ENCODE measurements around the gene ZFP1.
"Not testable (repeated sequence)": the region's sequence is repeated elsewhere in the genome, so short reads cannot be mapped to it uniquely, and the experiment has no call there.

ZFP1 gene

GRCh38 chr16:75113541-75114121 is 34.7 kb upstream of the ZFP1 start:
- no peak for FAIRE-seq

- no peak for FAIRE-seq
These were observed 34.0 kb upstream of the ZFP1 start for GRCh38 chr16:75114179-75114945.

- FAIRE-seq: no peak
These were observed 33.1 kb upstream of the ZFP1 start for GRCh38 chr16:75114946-75115825.

DNA sequence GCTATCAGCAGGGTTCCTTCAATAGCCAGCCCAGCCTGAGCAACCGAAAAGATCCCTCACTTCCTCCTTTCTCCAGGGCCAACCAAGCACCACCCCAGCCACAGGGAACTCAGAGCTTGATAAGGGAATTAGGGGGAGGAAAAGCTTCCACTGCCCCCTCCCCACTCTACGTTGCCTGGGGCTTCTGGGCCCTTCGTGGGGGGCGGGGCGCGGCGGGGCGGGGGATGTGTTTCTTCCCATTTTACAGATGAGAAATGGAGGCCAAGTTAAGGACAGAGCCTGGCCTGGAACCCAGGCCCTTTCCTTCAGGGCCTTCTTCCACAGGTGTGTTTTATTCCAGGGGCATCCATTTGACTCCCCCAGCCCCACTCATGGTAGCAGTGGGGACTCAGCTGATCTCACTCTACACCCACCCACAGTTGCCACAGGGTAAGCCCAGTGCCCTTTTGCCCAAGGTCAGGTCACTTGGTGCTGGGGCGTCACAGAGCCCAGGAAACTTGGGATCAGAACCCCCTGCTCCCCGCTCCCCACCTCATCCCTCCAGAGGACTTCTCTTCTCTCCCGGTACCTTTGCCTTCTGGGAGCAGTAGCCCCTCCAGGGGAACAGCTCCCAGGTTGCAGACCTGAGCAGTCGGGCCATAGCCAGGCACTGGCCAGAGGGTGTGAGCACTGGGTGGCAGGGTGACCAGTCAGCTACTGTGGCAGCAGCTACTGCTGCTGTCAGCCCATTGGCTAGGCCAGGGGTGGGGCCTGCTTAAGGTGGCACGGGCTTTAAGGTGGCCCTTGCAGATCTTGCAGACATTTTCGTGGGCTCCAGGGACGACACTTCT is 32.0 kb upstream of the ZFP1 start, which contains the start of gene LDHD:
Gene LDHD (minus strand): TSS at position 700 of the 830 bp plus-strand sequence. CDS start 60 bp downstream, at position 640.
- no peak for FAIRE-seq

DNA sequence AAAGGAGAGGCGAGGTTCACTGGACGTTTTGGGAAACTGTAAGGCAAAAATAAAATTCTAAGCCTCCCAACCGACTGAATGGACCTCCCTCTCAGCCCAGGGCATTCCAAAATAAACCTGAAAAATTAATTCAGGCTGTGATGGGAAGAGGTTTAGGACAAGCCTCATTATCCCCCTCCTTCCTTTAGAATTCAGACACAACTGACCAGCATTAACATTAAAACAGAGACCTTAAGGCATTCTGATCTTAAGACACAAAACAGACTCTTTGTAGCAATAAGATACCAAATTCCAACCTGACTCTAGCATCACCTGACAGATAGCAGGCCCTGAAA is 31.4 kb upstream of the ZFP1 start:
- no peak for FAIRE-seq

DNA sequence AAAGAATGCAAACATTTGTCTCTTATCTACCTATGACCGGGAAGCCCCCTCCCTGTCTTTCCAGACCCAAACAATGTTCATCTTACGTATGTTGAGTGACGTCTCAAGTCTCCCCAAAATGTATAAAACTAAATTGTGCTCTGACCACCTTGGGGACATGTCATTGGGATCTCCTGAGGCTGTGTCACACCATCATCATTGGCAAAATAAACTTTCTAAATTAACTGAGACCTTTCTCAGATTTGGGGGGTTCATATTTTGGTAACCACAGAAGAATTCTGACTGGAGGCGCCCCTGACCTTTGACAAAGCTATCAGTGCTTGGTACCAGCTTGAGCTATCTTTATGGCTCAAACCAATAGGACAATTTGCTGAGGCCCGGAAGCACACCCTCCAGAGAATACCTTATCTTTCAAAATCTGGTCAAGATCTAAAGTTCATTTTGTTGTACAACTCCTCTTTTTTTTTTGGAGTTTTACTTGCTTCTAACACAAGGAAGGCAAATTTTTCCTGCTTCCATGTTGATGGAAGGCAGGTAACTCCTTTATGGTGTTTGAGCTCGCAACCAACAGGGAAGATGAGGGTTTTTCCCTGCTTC is 29.3 kb upstream of the ZFP1 start:
- no peak for FAIRE-seq

GRCh38 chr16:75120253-75120652 is 28.1 kb upstream of the ZFP1 start:
- no peak for FAIRE-seq

DNA sequence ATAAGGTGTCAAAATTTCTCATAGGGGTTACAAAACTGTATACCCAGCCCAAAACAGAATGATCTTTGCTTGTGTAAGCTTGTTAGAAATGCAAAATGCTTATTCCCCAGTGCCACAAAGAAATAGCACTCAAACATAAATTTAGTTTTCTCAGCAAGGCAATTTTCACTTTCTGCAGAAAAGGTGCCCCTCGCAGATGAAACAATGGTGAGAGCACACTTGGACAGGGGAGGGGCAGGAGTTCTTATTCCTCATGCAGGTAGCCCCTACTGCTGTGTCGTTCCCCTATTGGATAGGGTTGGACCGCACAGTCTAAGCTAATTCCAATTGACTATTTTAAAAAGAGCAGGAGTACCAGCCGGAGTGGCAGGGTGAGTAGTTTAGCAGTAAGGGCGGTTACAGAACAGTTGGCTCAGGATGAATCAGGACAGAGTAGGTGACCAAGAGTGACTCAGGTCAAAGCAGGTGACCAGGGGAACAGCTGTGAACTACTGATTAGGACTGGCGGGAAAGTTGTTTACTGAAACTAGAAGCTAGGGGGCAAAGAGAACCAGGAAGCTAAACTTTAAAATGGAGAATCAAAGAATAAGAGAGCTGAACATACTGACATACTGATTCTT is 26.3 kb upstream of the ZFP1 start:
- FAIRE-seq: no peak

DNA sequence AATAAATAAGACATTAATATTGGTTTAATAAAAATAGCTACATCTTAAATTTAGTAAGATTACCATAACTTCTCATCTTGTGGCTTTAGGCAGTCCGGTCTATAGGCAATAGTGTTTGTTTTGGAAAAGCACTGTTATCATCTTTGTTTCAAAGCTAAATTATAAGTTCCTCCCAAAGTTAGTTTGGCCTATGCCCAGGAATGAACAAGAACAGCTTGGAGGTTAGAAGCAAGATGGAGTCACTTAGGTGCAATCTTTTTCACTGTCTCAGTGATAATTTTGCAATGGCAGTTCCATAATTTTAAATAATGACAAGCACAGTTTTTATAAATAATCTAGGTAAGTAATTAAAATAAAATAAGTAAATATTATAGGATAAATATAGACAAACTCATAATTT is 25.7 kb upstream of the ZFP1 start:
- FAIRE-seq: no peak

DNA sequence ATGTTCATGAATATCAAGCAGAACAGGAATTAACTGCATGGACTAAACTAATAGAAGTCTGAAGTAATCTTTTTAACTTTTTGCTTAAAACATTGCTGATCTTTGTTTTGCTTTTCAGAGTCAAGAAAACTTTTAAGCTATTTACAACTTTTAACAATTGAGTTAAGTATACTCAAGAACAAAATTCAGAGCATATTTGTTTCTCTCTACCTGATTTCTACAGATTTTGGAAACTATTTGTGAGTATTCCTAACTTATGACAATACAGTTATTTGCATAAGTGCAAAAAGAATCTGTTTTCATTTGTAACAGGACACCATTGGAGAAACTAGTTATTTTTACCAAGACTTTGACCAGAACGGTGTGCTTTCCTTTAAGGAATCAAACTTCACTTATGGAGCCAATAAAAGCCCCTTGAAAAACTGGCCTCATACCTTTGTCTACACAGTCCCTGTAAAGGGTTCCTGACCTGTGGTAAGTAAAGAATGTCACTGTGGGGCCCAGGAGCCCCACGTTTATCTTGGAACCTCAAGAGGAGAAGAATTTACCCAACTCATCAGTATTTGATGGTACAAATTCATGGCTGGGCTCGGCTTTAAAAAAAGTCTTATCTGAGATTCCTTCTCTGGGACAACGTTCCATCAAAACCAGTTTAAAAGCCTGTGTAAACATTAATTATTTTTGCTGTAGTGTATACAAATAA is 20.5 kb upstream of the ZFP1 start:
- no peak for FAIRE-seq

DNA sequence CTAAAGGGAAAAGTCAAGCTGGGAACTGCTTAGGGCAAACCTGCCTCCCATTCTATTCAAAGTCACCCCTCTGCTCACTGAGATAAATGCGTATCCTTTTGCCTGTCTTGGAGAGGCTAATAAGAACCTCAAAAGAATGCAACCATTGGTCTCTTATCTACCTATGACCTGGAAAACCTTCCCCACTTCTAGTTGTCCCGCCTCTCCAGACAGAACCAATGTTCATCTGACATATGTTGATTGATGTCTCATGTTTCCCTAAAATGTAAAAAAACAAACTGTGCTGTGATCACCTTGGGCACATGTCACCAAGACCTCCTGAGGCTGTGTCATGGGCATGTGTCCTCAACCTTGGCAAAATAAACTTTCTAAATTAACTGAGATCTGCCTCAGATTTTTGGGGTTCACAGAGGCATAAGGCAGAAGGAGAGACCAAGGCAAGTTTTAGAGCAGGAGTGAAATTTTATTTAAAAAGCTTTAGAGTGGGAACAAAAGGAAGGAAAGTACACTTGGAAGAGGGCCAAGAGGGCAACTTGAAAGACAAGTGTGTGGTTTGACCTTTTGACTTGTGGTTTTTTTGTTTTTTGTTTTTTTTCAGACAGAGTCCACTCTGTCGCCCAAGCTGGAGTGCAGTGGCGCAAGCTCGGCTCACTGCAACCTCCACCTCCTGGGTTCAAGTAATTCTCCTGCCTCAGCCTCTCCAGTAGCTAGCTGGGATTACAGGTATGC is 18.7 kb upstream of the ZFP1 start:
- not testable (repeated sequence) for FAIRE-seq

GRCh38 chr16:75130150-75130771 is 18.1 kb upstream of the ZFP1 start:
- FAIRE-seq: no peak

DNA sequence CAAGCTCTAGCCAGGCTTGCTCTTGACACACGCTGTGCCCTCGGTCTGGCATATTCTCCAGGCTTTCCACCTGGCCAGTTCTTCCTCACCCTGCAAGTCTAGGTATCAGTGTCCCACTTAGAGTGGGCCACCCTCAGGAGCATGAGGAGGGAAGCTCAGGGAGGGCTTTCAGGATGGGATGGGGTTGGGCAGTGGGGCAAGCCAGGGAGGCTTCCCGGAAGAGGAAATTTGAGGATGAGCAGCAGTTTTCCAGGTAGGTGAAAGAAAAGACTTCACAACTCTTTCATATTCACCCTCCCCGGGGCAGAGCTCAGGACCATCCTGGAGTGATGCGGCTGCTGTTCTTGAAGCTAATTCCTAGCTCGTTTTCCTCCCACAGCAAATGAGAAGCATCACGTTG is 17.2 kb upstream of the ZFP1 start:
- no peak for FAIRE-seq

GRCh38 chr16:75138233-75138632 is 10.1 kb upstream of the ZFP1 start:
- FAIRE-seq: no peak

- FAIRE-seq: no peak
These were observed 9.7 kb upstream of the ZFP1 start for GRCh38 chr16:75138636-75139035.

GRCh38 chr16:75139498-75139897 is 8.8 kb upstream of the ZFP1 start:
- no peak for FAIRE-seq

DNA sequence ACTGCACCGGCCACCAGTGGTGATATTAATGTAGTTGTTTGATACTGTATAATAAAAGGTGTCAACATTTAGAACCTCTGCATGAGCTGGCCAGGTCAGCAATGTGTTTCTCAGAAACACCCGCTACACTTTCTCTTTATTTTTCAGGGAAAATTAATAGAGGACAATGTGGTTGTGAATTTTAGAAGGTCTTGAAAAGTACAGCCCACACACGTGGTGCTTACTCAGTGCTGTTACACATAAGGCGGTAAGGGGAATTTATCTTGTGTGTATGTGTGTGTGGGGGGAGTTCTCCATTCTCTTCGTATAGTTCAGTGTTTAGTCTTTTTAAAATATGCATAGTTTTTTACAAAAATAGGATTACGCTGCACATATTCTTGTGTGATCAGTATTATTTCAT is 4.4 kb upstream of the ZFP1 start:
- FAIRE-seq: no peak

DNA sequence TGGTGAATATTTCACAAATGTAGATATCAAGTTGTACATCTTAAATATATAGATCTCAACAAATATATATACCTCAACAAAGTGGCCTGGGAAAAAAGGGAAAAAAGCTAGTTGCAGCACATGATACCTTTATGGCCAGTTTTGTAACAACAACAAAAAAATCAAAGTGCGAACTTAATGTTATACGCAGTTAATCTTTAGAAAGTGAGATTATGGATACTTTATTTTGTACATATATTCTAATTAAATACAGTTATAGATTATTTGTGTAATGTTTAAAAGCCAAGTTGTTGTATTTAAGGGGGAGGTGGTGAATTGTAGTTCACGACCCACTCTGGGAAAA is 385 bp upstream of the ZFP1 start:
- no peak for FAIRE-seq

GRCh38 chr16:75151798-75152197 is 3.5 kb downstream of the ZFP1 start:
- FAIRE-seq: no peak

DNA sequence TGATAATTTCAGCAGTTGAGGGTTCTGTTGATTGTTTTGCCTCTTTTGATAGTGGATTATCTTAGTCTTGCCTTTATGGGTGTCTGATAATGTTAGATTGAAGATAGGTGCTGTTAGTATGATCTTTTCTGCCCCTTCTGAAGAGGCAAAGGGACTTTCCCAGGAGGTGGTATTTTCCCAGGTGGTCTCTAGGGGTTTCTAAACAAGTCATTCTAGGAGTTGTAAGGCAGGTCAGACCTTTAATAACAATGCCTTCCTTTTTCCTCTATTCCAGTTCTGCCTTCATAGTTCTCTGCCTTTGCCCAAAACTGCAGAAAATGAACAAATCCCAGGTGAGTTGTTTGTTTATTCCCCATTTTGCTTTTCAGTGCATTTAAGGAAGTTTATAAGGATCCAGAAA is 4.3 kb downstream of the ZFP1 start:
- FAIRE-seq: no peak

All from TTC549 (cell line).